GM23338 (cell line): ENCODE results near the gene PEX11A. TPM values are rescaled to one million over a fixed set of nuclear protein-coding genes. Genes with fewer than 3 reads are reported as not detected.

Experiments used
- ATAC-seq: fragments of 200-7000 bp; cut with Tn5 transposase; 3 replicates; pipeline ENCODE4 v1.9.1; 2020
- DNase-seq: peaks from one replicate; pipeline ENCODE4 v3.0.0-alpha.2; 2015; ENCODE audit warnings: low spot score
- H2AFZ ChIP-seq: fragments of 200-600 bp; sonication (generic); 2 replicates; pipeline ENCODE4 v1.8.0; 2016; ENCODE audit warnings: antibody characterized with exemption, mild to moderate bottlenecking, moderate library complexity
- H3F3A ChIP-seq: fragments of 200-600 bp; sonication (generic); replicated peaks from 2 replicates; pipeline ENCODE4 v1.8.0; 2017; ENCODE audit warnings: antibody characterized with exemption, mixed run types, low read depth
- H3K27ac ChIP-seq: fragments of 200-600 bp; sonication (generic); 2 replicates; pipeline ENCODE4 v1.6.1; 2016; ENCODE audit warnings: low read depth
- H3K27me3 ChIP-seq: fragments of 200-600 bp; sonication (generic); 2 replicates; pipeline ENCODE4 v1.8.0; 2016; ENCODE audit warnings: mild to moderate bottlenecking, mixed run types, moderate library complexity; ENCODE audit not compliant: insufficient read depth
- H3K36me3 ChIP-seq: fragments of 200-600 bp; sonication (generic); 2 replicates; pipeline ENCODE4 v1.8.0; 2016; ENCODE audit warnings: mild to moderate bottlenecking; ENCODE audit not compliant: insufficient read depth
- H3K4me1 ChIP-seq: fragments of 200-600 bp; sonication (generic); 2 replicates; pipeline ENCODE4 v1.8.0; 2016; ENCODE audit warnings: mild to moderate bottlenecking, moderate library complexity; ENCODE audit not compliant: insufficient read depth
- H3K4me2 ChIP-seq: fragments of 200-600 bp; sonication (generic); 2 replicates; pipeline ENCODE4 v1.7.1; 2017; ENCODE audit warnings: mixed run types
- H3K4me3 ChIP-seq: fragments of 200-600 bp; sonication (generic); 2 replicates; pipeline ENCODE4 v1.6.1; 2016; ENCODE audit warnings: mixed run types
- H3K79me2 ChIP-seq: fragments of 200-600 bp; sonication (generic); replicated peaks from 2 replicates; pipeline ENCODE4 v1.8.0; 2017; ENCODE audit warnings: mild to moderate bottlenecking; ENCODE audit not compliant: insufficient read depth
- H3K9me2 ChIP-seq: fragments of 200-600 bp; sonication (generic); 2 replicates; pipeline ENCODE4 v1.8.0; 2017; ENCODE audit not compliant: insufficient read depth
- H4K20me1 ChIP-seq: fragments of 200-600 bp; sonication (generic); replicated peaks from 2 replicates; pipeline ENCODE4 v1.8.0; 2017; ENCODE audit warnings: mild to moderate bottlenecking; ENCODE audit not compliant: insufficient read depth
- H3K27ac Mint-ChIP-seq: 2 replicates; pipeline ENCODE4 v1.8.0; 2020; ENCODE audit warnings: inconsistent platforms, mild to moderate bottlenecking, moderate library complexity, mixed read lengths
- H3K27me3 Mint-ChIP-seq: 3 replicates; pipeline ENCODE4 v1.8.0; 2022; ENCODE audit warnings: low read depth, mild to moderate bottlenecking, moderate library complexity, mixed read lengths, inconsistent platforms; ENCODE audit not compliant: insufficient read depth, poor library complexity
- H3K36me3 Mint-ChIP-seq: 3 replicates; pipeline ENCODE4 v1.8.0; 2021; ENCODE audit warnings: low read depth, mild to moderate bottlenecking, inconsistent platforms, moderate library complexity, mixed read lengths
- H3K4me1 Mint-ChIP-seq: 3 replicates; pipeline ENCODE4 v1.8.0; 2020; ENCODE audit warnings: mild to moderate bottlenecking, inconsistent platforms, mixed read lengths
- H3K4me3 Mint-ChIP-seq: 3 replicates; pipeline ENCODE4 v1.8.0; 2021; ENCODE audit warnings: moderate library complexity, mild to moderate bottlenecking, inconsistent platforms, mixed read lengths
- H3K9me3 Mint-ChIP-seq: 3 replicates; pipeline ENCODE4 v1.8.0; 2020; ENCODE audit warnings: moderate library complexity, mild to moderate bottlenecking, inconsistent platforms, mixed read lengths
- CREB1 ChIP-seq: fragments of 250-450 bp; sonication (Bioruptor Pico); IDR thresholded peaks from 2 replicates; pipeline ENCODE4 v1.5.0; 2020; ENCODE audit warnings: low read depth, mild to moderate bottlenecking, moderate library complexity
- CTCF ChIP-seq, 2 experiments: fragments of 200-600 bp in 1 of 2; sonication (generic) in 1 of 2; conservative IDR thresholded peaks; 2 replicates each; pipeline versions ENCODE4 v1.5.1 to v1.6.1; 2016 to 2017; ENCODE audit warnings: antibody characterized with exemption in 2 of 2, low read depth in 2 of 2, mild to moderate bottlenecking in 2 of 2, moderate library complexity in 1 of 2
- EZH2 ChIP-seq: fragments of 200-600 bp; sonication (generic); IDR thresholded peaks from one replicate; pipeline ENCODE4 v1.8.0; 2017; ENCODE audit warnings: antibody characterized with exemption, mild to moderate bottlenecking, low read depth; ENCODE audit not compliant: unreplicated experiment
- JUNB ChIP-seq: IDR thresholded peaks from one replicate; pipeline ENCODE4 v1.6.1; 2016; ENCODE audit warnings: antibody characterized with exemption; ENCODE audit not compliant: unreplicated experiment
- NANOG ChIP-seq: IDR thresholded peaks from 2 replicates; pipeline ENCODE4 v1.6.1; 2016; ENCODE audit warnings: antibody characterized with exemption, borderline replicate concordance
- POLR2AphosphoS5 ChIP-seq: IDR thresholded peaks from 2 replicates; pipeline ENCODE4 v1.6.1; 2016; ENCODE audit warnings: antibody characterized with exemption, low read depth
- STAT1 ChIP-seq: IDR thresholded peaks from one replicate; pipeline ENCODE4 v1.6.1; 2016; ENCODE audit warnings: antibody characterized with exemption; ENCODE audit not compliant: unreplicated experiment
- ZNF331 ChIP-seq: fragments of 250-450 bp; sonication (Bioruptor Pico); IDR thresholded peaks from 2 replicates; pipeline ENCODE4 v1.5.0; 2020; ENCODE audit warnings: low read depth, mild to moderate bottlenecking, moderate library complexity
- ZNF462 ChIP-seq: fragments of 250-450 bp; sonication (Bioruptor Pico); IDR thresholded peaks from 2 replicates; pipeline ENCODE4 v1.5.0; 2020; ENCODE audit warnings: mild to moderate bottlenecking, moderate library complexity
- polyA plus RNA-seq: library from polyadenylated mRNA; unstranded; fragments of >200 nt; fragmentation: Nextera tagmentation; extraction: Ambion mirVana; gene quantifications from 2 replicates; pipeline ENCODE4 v1.2.1, GENCODE V29; 2016
- total RNA-seq: library from RNA; depleted of rRNA; stranded (reverse); fragments of >200 nt; shearing (Covaris generic); gene quantifications from 2 replicates; pipeline ENCODE4 v1.2.3, GENCODE V29; 2014
- TF ChIP-seq, protein P1 (sequence below): IDR thresholded peaks from 2 replicates; pipeline ENCODE4 v1.6.1; 2016; ENCODE audit warnings: antibody characterized with exemption
- TF ChIP-seq, protein P2 (sequence below): IDR thresholded peaks from one replicate; pipeline ENCODE4 v1.6.1; 2018; ENCODE audit warnings: antibody characterized with exemption; ENCODE audit not compliant: unreplicated experiment

Gene PEX11A
- total and polyA plus RNA-seq, 2 experiments from 2014 or later: 2.1 to 4.8 TPM

DNA sequence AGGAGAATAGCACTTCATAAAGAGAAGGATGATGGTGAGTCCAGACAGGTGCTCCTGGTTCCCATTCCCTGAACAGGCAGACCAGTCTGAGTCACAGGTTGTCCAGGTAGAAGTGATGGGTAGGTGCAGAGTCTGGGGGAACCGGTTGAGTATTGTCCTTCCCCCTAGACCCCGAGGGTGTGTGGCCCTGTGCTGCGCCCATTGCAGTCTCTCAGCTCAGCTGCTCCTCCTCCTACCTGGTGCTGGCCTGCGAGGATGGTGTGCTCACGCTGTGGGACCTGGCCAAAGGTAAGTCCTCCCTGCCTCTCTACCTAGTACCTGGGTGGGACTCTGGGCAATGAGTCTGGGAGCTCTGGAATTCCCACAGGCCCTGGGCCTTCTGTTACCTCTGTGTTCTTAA, 40.7 kb upstream of the PEX11A start (continued):
- TF ChIP-seq, protein P1, sequence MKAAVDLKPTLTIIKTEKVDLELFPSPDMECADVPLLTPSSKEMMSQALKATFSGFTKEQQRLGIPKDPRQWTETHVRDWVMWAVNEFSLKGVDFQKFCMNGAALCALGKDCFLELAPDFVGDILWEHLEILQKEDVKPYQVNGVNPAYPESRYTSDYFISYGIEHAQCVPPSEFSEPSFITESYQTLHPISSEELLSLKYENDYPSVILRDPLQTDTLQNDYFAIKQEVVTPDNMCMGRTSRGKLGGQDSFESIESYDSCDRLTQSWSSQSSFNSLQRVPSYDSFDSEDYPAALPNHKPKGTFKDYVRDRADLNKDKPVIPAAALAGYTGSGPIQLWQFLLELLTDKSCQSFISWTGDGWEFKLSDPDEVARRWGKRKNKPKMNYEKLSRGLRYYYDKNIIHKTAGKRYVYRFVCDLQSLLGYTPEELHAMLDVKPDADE: no peak
- TF ChIP-seq CREB1 (CRISPR knock-in tag): no peak
- TF ChIP-seq POLR2AphosphoS5: no peak
- TF ChIP-seq NANOG: no peak
- no peak for TF ChIP-seq CTCF (conservative IDR thresholded peaks at IDR 0.05; ENCODE audit: low read depth in 2 of 2)

- no peaks in the 10 kb centered on the region for H3K4me1 ChIP-seq
- no peak overlapping the region for H3K27ac Mint-ChIP-seq
- no peaks in the 10 kb centered on the region for H3K27me3 ChIP-seq
- no peak overlapping the region for H3K4me2 ChIP-seq
- no peaks in the 10 kb centered on the region for H4K20me1 ChIP-seq
- peaks cover 5% of the 10 kb centered on the region; the same call in 1 of the 3 replicates for H3K4me1 Mint-ChIP-seq
- no peaks in the 10 kb centered on the region for H3K36me3 Mint-ChIP-seq
- no peak overlapping the region for H3K4me3 ChIP-seq
- no peak for ATAC-seq
- H3K4me3 Mint-ChIP-seq: no peak overlapping the region
- H3F3A ChIP-seq: no peaks in the 10 kb centered on the region
- H3K27ac ChIP-seq: no peak overlapping the region
- peaks cover 3% of the 10 kb centered on the region; the same call in 2 of the 3 replicates for H3K9me3 Mint-ChIP-seq
- H3K36me3 ChIP-seq: no peaks in the 10 kb centered on the region
- H3K27me3 Mint-ChIP-seq: peaks cover 3% of the 10 kb centered on the region
- H3K9me2 ChIP-seq: no peaks in the 10 kb centered on the region
- H2AFZ ChIP-seq: no peak overlapping the region
- DNase-seq: no peak
- no peaks in the 10 kb centered on the region for H3K79me2 ChIP-seq
- TF ChIP-seq STAT1 (no peak), CTCF (conservative IDR thresholded peaks at IDR 0.05; ENCODE audit: low read depth in 2 of 2) (no peak), EZH2 (no peak), ZNF331 (CRISPR knock-in tag) (no peak), JUNB (no peak), ZNF462 (CRISPR knock-in tag) (no peak)
- TF ChIP-seq, protein P2, sequence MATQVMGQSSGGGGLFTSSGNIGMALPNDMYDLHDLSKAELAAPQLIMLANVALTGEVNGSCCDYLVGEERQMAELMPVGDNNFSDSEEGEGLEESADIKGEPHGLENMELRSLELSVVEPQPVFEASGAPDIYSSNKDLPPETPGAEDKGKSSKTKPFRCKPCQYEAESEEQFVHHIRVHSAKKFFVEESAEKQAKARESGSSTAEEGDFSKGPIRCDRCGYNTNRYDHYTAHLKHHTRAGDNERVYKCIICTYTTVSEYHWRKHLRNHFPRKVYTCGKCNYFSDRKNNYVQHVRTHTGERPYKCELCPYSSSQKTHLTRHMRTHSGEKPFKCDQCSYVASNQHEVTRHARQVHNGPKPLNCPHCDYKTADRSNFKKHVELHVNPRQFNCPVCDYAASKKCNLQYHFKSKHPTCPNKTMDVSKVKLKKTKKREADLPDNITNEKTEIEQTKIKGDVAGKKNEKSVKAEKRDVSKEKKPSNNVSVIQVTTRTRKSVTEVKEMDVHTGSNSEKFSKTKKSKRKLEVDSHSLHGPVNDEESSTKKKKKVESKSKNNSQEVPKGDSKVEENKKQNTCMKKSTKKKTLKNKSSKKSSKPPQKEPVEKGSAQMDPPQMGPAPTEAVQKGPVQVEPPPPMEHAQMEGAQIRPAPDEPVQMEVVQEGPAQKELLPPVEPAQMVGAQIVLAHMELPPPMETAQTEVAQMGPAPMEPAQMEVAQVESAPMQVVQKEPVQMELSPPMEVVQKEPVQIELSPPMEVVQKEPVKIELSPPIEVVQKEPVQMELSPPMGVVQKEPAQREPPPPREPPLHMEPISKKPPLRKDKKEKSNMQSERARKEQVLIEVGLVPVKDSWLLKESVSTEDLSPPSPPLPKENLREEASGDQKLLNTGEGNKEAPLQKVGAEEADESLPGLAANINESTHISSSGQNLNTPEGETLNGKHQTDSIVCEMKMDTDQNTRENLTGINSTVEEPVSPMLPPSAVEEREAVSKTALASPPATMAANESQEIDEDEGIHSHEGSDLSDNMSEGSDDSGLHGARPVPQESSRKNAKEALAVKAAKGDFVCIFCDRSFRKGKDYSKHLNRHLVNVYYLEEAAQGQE: no peak
Observed at GRCh38 chr15:89728254-89728653, 37.7 kb upstream of the PEX11A start.
